GM12878 (cell line): ENCODE data around the gene NFIX. TPM values are rescaled to one million over a fixed set of nuclear protein-coding genes. Genes with fewer than 3 reads are reported as not detected.

ENCODE experiments used
- ATAC-seq: fragments of 200-7000 bp; cut with Tn5 transposase; 3 replicates; pipeline ENCODE4 v1.9.1; 2020; ENCODE audit warnings: mild to moderate bottlenecking, moderate library complexity
- BruUV-seq: library from RNA; stranded (reverse); fragments of 400-500 nt; replicated peaks from 2 replicates; lab custom pipeline; 2021; lab: Mats Ljungman, UMichigan
- CTCF ChIA-PET: fragments of 300-600 bp; sonication (Branson Sonifier 250); formaldehyde crosslinking; extraction: SDS; loops from one replicate; lab custom pipeline; 2021; ENCODE audit warnings: inconsistent platforms; lab: Yijun Ruan, JAX
- POLR2A ChIA-PET: fragments of 350-600 bp; formaldehyde crosslinking; extraction: SDS; loops from one replicate; lab custom pipeline; 2021; ENCODE audit warnings: inconsistent platforms; lab: Charles Lee
- RAD21 ChIA-PET: fragments of 300-600 bp; sonication (Branson Sonifier 250); formaldehyde crosslinking; loops from one replicate; lab custom pipeline; 2023; ENCODE audit warnings: antibody characterized with exemption; ENCODE audit not compliant: unreplicated experiment; lab: Charles Lee
- SMC1A ChIA-PET: fragments of 300-600 bp; sonication (Branson Sonifier 250); formaldehyde crosslinking; loops from one replicate; lab custom pipeline; 2023; ENCODE audit not compliant: unreplicated experiment, uncharacterized antibody; lab: Charles Lee
- DNase-seq: peaks from one replicate; pipeline ENCODE4 v3.0.0-alpha.2; 2011; ENCODE audit warnings: low read depth, low spot score
- FAIRE-seq: peaks from 3 replicates; lab custom pipeline; 2011; peaks lifted over from hg19 to GRCh38; lab: Jason Lieb, UNC
- H2AFZ ChIP-seq: 2 replicates; pipeline ENCODE4 v1.6.0; 2011; ENCODE audit warnings: low read depth, low read length, control low read depth; ENCODE audit not compliant: control insufficient read depth
- H3K27ac ChIP-seq: 2 replicates; pipeline ENCODE4 v1.5.1; 2011; ENCODE audit warnings: control low read depth; ENCODE audit not compliant: control insufficient read depth, insufficient read depth
- H3K27me3 ChIP-seq, 2 experiments: replicated peaks in 1 of 2; 2 replicates each; pipeline versions ENCODE4 v1.6.0 to v1.6.1; 2011; ENCODE audit warnings: low read length in 1 of 2; ENCODE audit not compliant: control insufficient read depth in 2 of 2, insufficient read depth in 2 of 2
- H3K36me3 ChIP-seq, 2 experiments: 2 replicates each; pipeline ENCODE4 v1.5.1; 2011; ENCODE audit warnings: low read length in 1 of 2; ENCODE audit not compliant: control insufficient read depth in 2 of 2, insufficient read depth in 2 of 2
- H3K4me1 ChIP-seq: 2 replicates; pipeline ENCODE4 v1.6.1; 2011; ENCODE audit warnings: mild to moderate bottlenecking, low read length, moderate library complexity, mixed read lengths; ENCODE audit not compliant: control insufficient read depth, insufficient read depth
- H3K4me2 ChIP-seq: 2 replicates; pipeline ENCODE4 v1.6.0; 2011; ENCODE audit warnings: control low read depth; ENCODE audit not compliant: control insufficient read depth, insufficient read depth
- H3K4me3 ChIP-seq: fragments of 200-600 bp; sonication (generic); 2 replicates; pipeline ENCODE4 v1.5.1; 2016
- H3K79me2 ChIP-seq: 2 replicates; pipeline ENCODE4 v1.6.0; 2011; ENCODE audit warnings: low read length; ENCODE audit not compliant: control insufficient read depth, insufficient read depth
- H3K9ac ChIP-seq: 2 replicates; pipeline ENCODE4 v1.8.0; 2011; ENCODE audit warnings: low read length, control low read depth, mixed read lengths; ENCODE audit not compliant: control insufficient read depth, insufficient read depth
- H3K9me3 ChIP-seq: replicated peaks from 3 replicates; pipeline ENCODE4 v1.5.1; 2011; ENCODE audit warnings: mild to moderate bottlenecking, low read length; ENCODE audit not compliant: control insufficient read depth, insufficient read depth
- H4K20me1 ChIP-seq: 2 replicates; pipeline ENCODE4 v1.6.0; 2011; ENCODE audit not compliant: control insufficient read depth, insufficient read depth
- ATF7 ChIP-seq: fragments of 450-650 bp; IDR thresholded peaks from 2 replicates; pipeline ENCODE4 v1.6.1; 2016; ENCODE audit warnings: low read depth, mild to moderate bottlenecking
- BCL11A ChIP-seq: IDR thresholded peaks from 2 replicates; pipeline ENCODE4 v1.6.1; 2011; ENCODE audit warnings: low read depth, low read length
- CBX3 ChIP-seq: fragments of 200-600 bp; sonication (generic); IDR thresholded peaks from 2 replicates; pipeline ENCODE4 v1.6.1; 2016; ENCODE audit warnings: low read depth, borderline replicate concordance
- EP300 ChIP-seq, 2 experiments: fragments of 150-350 bp in 1 of 2; IDR thresholded peaks; 2 replicates each; pipeline ENCODE4 v1.6.1; 2011 to 2012; ENCODE audit warnings: low read depth in 2 of 2, low read length in 2 of 2, borderline replicate concordance in 1 of 2, improper control_type of control experiment in 1 of 2, inconsistent platforms in 1 of 2; ENCODE audit not compliant: control insufficient read depth in 1 of 2
- ESRRA ChIP-seq: IDR thresholded peaks from 2 replicates; pipeline ENCODE4 v1.6.1; 2012; ENCODE audit warnings: mild to moderate bottlenecking, low read length, improper control_type of control experiment
- HDAC6 ChIP-seq: fragments of 200-600 bp; sonication (generic); IDR thresholded peaks from one replicate; pipeline ENCODE4 v1.8.0; 2017; ENCODE audit warnings: antibody characterized with exemption; ENCODE audit not compliant: unreplicated experiment
- MXI1 ChIP-seq: fragments of 150-350 bp; IDR thresholded peaks from 2 replicates; pipeline ENCODE4 v1.6.1; 2011; ENCODE audit warnings: low read depth, mild to moderate bottlenecking, inconsistent platforms, low read length, improper control_type of control experiment
- NFIC ChIP-seq: IDR thresholded peaks from 2 replicates; pipeline ENCODE4 v1.6.1; 2012; ENCODE audit warnings: low read depth, mild to moderate bottlenecking, inconsistent platforms, low read length, moderate library complexity
- RELA ChIP-seq: fragments of 450-650 bp; IDR thresholded peaks from 2 replicates; pipeline ENCODE4 v1.8.0; 2014; ENCODE audit warnings: borderline replicate concordance; ENCODE audit not compliant: partially characterized antibody
- SIX5 ChIP-seq: IDR thresholded peaks from 2 replicates; pipeline ENCODE4 v1.6.1; 2011; ENCODE audit warnings: mild to moderate bottlenecking, low read depth, low read length, moderate library complexity; ENCODE audit not compliant: severe bottlenecking
- USF1 ChIP-seq: IDR thresholded peaks from 2 replicates; pipeline ENCODE4 v1.6.1; 2011; ENCODE audit warnings: borderline replicate concordance, low read depth, mild to moderate bottlenecking, moderate library complexity, mixed read lengths, low read length; ENCODE audit not compliant: insufficient read depth; ENCODE audit errors: extremely low read length
- ZBTB40 ChIP-seq: fragments of 450-650 bp; IDR thresholded peaks from 2 replicates; pipeline ENCODE4 v1.6.1; 2016; ENCODE audit warnings: mild to moderate bottlenecking, moderate library complexity, borderline replicate concordance
- ZZZ3 ChIP-seq: IDR thresholded peaks from 2 replicates; pipeline ENCODE4 v1.6.1; 2011; ENCODE audit warnings: low read depth; ENCODE audit not compliant: control insufficient read depth, insufficient read length
- WGBS: methylation state at CpG from one replicate; pipeline ENCODE4 v1.1.6; 2016; ENCODE audit warnings: low lambda C conversion rate; ENCODE audit not compliant: insufficient replicate concordance, insufficient coverage; ENCODE audit errors: missing lambda C conversion rate; 5-methylcytosine and 5-hydroxymethylcytosine counted together
- in situ Hi-C: fragments of 300-500 bp; cut with MboI; formaldehyde crosslinking; loops from 9 replicates; pipeline ENCODE4 v1.14.3; 2018; ENCODE audit warnings: mixed read lengths
- intact Hi-C: fragments of 100-400 bp; cut with micrococcal nuclease; formaldehyde crosslinking; loops from one replicate; pipeline ENCODE4 v1.14.2; 2022; ENCODE audit not compliant: unreplicated experiment
- polyA plus RNA-seq, 11 experiments: library from polyadenylated mRNA; depleted of rRNA in 4 of 11; unstranded in 6 of 11; stranded (reverse) in 5 of 11; fragments of >200 nt; fragmentation: Nextera tagmentation in 4 of 11; fragmentation: Illumina TruSeq in 1 of 11; extraction: Ambion mirVana in 4 of 11; extraction: Trizol in 1 of 11; gene quantifications; 1 replicate in 1 of 11; 2 replicates in 10 of 11; pipeline versions ENCODE4 v1.2.1 to v1.2.3, GENCODE V29; 2011 to 2016; ENCODE audit warnings: inconsistent platforms in 2 of 11, missing spikeins in 2 of 11, low read depth in 1 of 11
- total RNA-seq, 4 experiments: library from RNA; depleted of rRNA in 3 of 4; stranded (reverse); fragments of >200 nt in 3 of 4; fragmentation: Illumina TruSeq in 1 of 4; extraction: Trizol in 1 of 4; gene quantifications; 2 replicates each; pipeline versions ENCODE4 v1.2.1 to v1.2.3, GENCODE V29; 2013 to 2021

The NFIX gene
- total and polyA plus RNA-seq, 10 of the 15 experiments (the other 5 are each of a cell fraction or from before 2014, with no cell fraction given): 0.02 to 2.2 (median 0.28) TPM

- Histone ChIP-seq H4K20me1 (no peaks in the 10 kb centered on the region), H3K9me3 (no peaks in the 10 kb centered on the region), H3K27ac (no peak overlapping the region), H3K27me3 (peaks cover 7 to 12% of the 10 kb centered on the region in 2 experiments), H3K4me3 (no peak overlapping the region), H3K4me1 (peaks cover 15% of the 10 kb centered on the region)
- DNase-seq: no peak
- BruUV-seq: no TSS peak
- POLR2A ChIA-PET: no interaction called here
- FAIRE-seq: no peak
- in situ Hi-C loops (no loop called here), intact Hi-C loops (no loop called here)
- no peak for ATAC-seq
- TF ChIP-seq HDAC6 (no peak), ATF7 (no peak)
- TF ChIP-seq, all 136 proteins: peak for 0
- ChIA-PET SMC1A (no interaction called here), CTCF (no interaction called here), RAD21 (no interaction called here)
- no peaks in the 10 kb centered on the region for H3K36me3 ChIP-seq
- H3K79me2 ChIP-seq: no peaks in the 10 kb centered on the region
- WGBS: 84% methylated on average over 4 of the region's 4 CpGs
- no peak overlapping the region for H3K4me2 ChIP-seq
- no peak overlapping the region for H2AFZ ChIP-seq
- no peak overlapping the region for H3K9ac ChIP-seq
Measured at GRCh38 chr19:13019332-13019731, 24.1 kb downstream of the NFIX start.

- ChIA-PET CTCF (no interaction called here), RAD21 (no interaction called here), POLR2A (no interaction called here), SMC1A (no interaction called here)
- Histone ChIP-seq H4K20me1 (no peaks in the 10 kb centered on the region), H3K27me3 (peaks cover 11 to 12% of the 10 kb centered on the region in 2 experiments), H3K36me3 (no peaks in the 10 kb centered on the region), H3K4me3 (no peak overlapping the region), H3K27ac (no peak overlapping the region), H3K4me2 (no peak overlapping the region), H3K9me3 (no peaks in the 10 kb centered on the region), H3K79me2 (no peaks in the 10 kb centered on the region), H3K9ac (no peak overlapping the region), H2AFZ (no peak overlapping the region), H3K4me1 (peaks cover 16% of the 10 kb centered on the region)
- no TSS peak for BruUV-seq
- no peak for DNase-seq
- no peak for ATAC-seq
- 66% methylated on average over 7 of the region's 7 CpGs for WGBS
- no peak for FAIRE-seq
- in situ Hi-C loops: no loop called here
- intact Hi-C loops: no loop called here
- TF ChIP-seq ZBTB40 (no peak), ZZZ3 (no peak), SIX5 (no peak), RELA (no peak), MXI1 (no peak), NFIC (no peak), EP300 (IDR thresholded peaks at IDR 0.05; ENCODE audit: borderline replicate concordance in 1 of 2, control insufficient read depth in 1 of 2, low read depth in 2 of 2, low read length in 2 of 2) (no peak), CBX3 (no peak), BCL11A (no peak), USF1 (no peak), ESRRA (no peak)
Measured at GRCh38 chr19:13020002-13020414, 24.7 kb downstream of the NFIX start.
